Mucosa of stomach (tissue), 1 donor: Measurements from ENCODE around the gene EFHC1.

Source experiments
- H3K27me3 ChIP-seq: one replicate; pipeline ENCODE4 v1.7.0; 2013; ENCODE audit warnings: mild to moderate bottlenecking, low read length; ENCODE audit not compliant: control insufficient read depth, insufficient read depth
- H3K36me3 ChIP-seq: one replicate; pipeline ENCODE4 v1.7.0; 2013; ENCODE audit warnings: low read length; ENCODE audit not compliant: control insufficient read depth, insufficient read depth
- H3K4me1 ChIP-seq: one replicate; pipeline ENCODE4 v1.7.0; 2013; ENCODE audit warnings: mild to moderate bottlenecking, low read length; ENCODE audit not compliant: control insufficient read depth, insufficient read depth
- H3K4me3 ChIP-seq: one replicate; pipeline ENCODE4 v1.7.0; 2013; ENCODE audit warnings: low read length
- H3K9ac ChIP-seq: one replicate; pipeline ENCODE4 v1.7.0; 2013; ENCODE audit warnings: mild to moderate bottlenecking, low read length, moderate library complexity
- H3K9me3 ChIP-seq: one replicate; pipeline ENCODE4 v1.7.0; 2013; ENCODE audit warnings: mild to moderate bottlenecking, low read length, moderate library complexity; ENCODE audit not compliant: control insufficient read depth
- donor health status: Pancreatic carcinoma.

Gene EFHC1

GRCh38 chr6:52560462-52560861, 140.3 kb downstream of the EFHC1 start:
- Histone ChIP-seq H3K36me3 (no peaks in the 10 kb centered on the region), H3K4me3 (no peak overlapping the region), H3K27me3 (no peaks in the 10 kb centered on the region), H3K4me1 (peaks cover 25% of the 10 kb centered on the region), H3K9ac (no peak overlapping the region), H3K9me3 (no peaks in the 10 kb centered on the region)

- no peaks in the 10 kb centered on the region for H3K9me3 ChIP-seq
- H3K9ac ChIP-seq, result no peak overlapping the region
Observed at GRCh38 chr6:52562911-52563310, 142.8 kb downstream of the EFHC1 start.

GRCh38 chr6:52564856-52565255, 144.7 kb downstream of the EFHC1 start:
- H3K36me3 ChIP-seq, result no peaks in the 10 kb centered on the region
- no peaks in the 10 kb centered on the region for H3K9me3 ChIP-seq
- peaks cover 34% of the 10 kb centered on the region for H3K4me1 ChIP-seq
- no peak overlapping the region for H3K9ac ChIP-seq
- H3K27me3 ChIP-seq, result no peaks in the 10 kb centered on the region
- H3K4me3 ChIP-seq, result no peak overlapping the region

More at GRCh38 chr6:52562911-52563310, 142.8 kb downstream of the EFHC1 start:
- no peaks in the 10 kb centered on the region for H3K27me3 ChIP-seq
- H3K36me3 ChIP-seq, result no peaks in the 10 kb centered on the region
- H3K4me1 ChIP-seq, result peaks cover 30% of the 10 kb centered on the region
- H3K4me3 ChIP-seq, result no peak overlapping the region

DNA sequence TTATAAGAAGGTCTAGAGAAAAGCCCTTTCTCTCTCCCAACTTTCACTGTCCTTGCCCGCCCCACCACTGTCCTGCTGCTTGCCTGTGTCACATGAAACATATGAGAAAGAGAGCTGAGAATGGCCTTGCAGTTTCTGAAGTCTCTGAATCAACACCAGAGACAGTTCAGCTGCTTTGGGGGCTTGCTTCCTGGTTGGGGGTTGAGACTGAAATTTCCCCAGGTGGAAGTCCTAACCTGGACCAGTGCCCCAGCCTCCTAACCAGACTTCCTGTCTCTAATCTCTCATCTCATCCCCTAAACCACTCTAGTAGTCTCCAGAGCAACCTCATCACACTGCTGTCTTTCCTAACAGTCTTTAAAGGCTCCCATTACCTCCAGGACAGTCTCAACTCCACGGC, 146.1 kb downstream of the EFHC1 start:
- no peak overlapping the region for H3K9ac ChIP-seq
- H3K36me3 ChIP-seq, result no peaks in the 10 kb centered on the region
- peaks cover 33% of the 10 kb centered on the region for H3K4me1 ChIP-seq
- H3K9me3 ChIP-seq, result no peaks in the 10 kb centered on the region
- no peak overlapping the region for H3K4me3 ChIP-seq
- no peaks in the 10 kb centered on the region for H3K27me3 ChIP-seq

DNA sequence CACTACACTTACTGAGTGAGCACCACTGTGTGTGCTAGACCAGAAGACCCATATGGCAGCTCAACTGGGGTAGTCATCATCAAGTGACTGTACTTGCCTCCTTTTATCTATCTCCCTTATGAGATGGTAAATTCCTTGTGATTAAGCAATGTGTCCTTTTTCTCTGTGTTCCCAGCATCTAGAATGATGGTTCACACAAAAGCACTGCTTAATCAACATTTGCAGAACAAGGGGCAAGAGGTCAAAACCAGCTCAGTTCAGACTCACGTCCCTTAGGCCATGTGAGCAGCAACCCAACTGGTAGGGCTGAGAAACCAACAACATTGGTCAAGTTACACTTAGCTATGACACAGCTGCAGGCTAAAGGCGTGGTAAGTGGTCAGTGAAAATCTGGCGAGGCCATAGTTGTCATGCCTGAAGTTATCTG, 146.7 kb downstream of the EFHC1 start:
- Histone ChIP-seq H3K9ac (no peak overlapping the region), H3K36me3 (no peaks in the 10 kb centered on the region), H3K9me3 (no peaks in the 10 kb centered on the region), H3K4me3 (no peak overlapping the region), H3K4me1 (peaks cover 33% of the 10 kb centered on the region), H3K27me3 (no peaks in the 10 kb centered on the region)

- Histone ChIP-seq H3K9ac (no peak overlapping the region), H3K9me3 (no peaks in the 10 kb centered on the region), H3K36me3 (no peaks in the 10 kb centered on the region), H3K4me1 (peaks cover 32% of the 10 kb centered on the region), H3K27me3 (no peaks in the 10 kb centered on the region), H3K4me3 (no peak overlapping the region)
Observed at GRCh38 chr6:52568320-52568719, 148.2 kb downstream of the EFHC1 start.

GRCh38 chr6:52570291-52570700, 150.2 kb downstream of the EFHC1 start:
- H3K36me3 ChIP-seq, result no peaks in the 10 kb centered on the region
- H3K4me1 ChIP-seq, result peaks cover 41% of the 10 kb centered on the region
- no peak overlapping the region for H3K9ac ChIP-seq
- no peaks in the 10 kb centered on the region for H3K9me3 ChIP-seq
- no peak overlapping the region for H3K4me3 ChIP-seq
- no peaks in the 10 kb centered on the region for H3K27me3 ChIP-seq

GRCh38 chr6:52571099-52571755, 151.1 kb downstream of the EFHC1 start:
- Histone ChIP-seq H3K4me3 (no peak overlapping the region), H3K27me3 (no peaks in the 10 kb centered on the region), H3K9ac (no peak overlapping the region), H3K4me1 (peaks cover 51% of the 10 kb centered on the region), H3K9me3 (no peaks in the 10 kb centered on the region), H3K36me3 (no peaks in the 10 kb centered on the region)

DNA sequence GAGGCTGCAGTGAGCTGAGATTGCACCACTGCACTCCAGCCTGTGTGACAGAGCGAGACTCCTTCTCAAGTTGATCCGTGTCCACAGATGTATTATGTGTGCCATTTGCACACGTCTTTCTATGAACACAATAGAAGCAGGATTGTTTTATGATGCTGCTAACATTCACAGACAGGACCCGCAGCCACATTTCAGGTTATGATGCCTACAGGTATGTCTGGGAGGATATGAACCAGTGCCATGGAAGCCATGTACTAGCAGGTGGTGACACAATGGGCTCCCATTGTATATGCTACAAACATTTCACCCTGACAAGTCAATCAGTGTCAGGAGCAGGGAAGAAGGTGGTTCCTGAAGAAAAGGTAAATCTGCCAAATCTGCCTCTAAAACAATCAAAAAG, 152.4 kb downstream of the EFHC1 start:
- no peaks in the 10 kb centered on the region for H3K36me3 ChIP-seq
- peaks cover 48% of the 10 kb centered on the region for H3K4me1 ChIP-seq
- no peak overlapping the region for H3K9ac ChIP-seq
- H3K4me3 ChIP-seq, result no peak overlapping the region
- no peaks in the 10 kb centered on the region for H3K9me3 ChIP-seq
- no peaks in the 10 kb centered on the region for H3K27me3 ChIP-seq

- H3K27me3 ChIP-seq, result no peaks in the 10 kb centered on the region
- no peak overlapping the region for H3K9ac ChIP-seq
- peaks cover 54% of the 10 kb centered on the region for H3K4me1 ChIP-seq
- H3K36me3 ChIP-seq, result no peaks in the 10 kb centered on the region
- no peaks in the 10 kb centered on the region for H3K9me3 ChIP-seq
- H3K4me3 ChIP-seq, result no peak overlapping the region
Observed at GRCh38 chr6:52573295-52573694, 153.2 kb downstream of the EFHC1 start.
